ENCODE data around the gene TRA2A. TPM values are rescaled to one million over a fixed set of nuclear protein-coding genes. Genes with fewer than 3 reads are reported as not detected.

The TRA2A gene
- total RNA-seq, 2 donors from 2014 or later = 26.2 to 35.6 TPM

DNA sequence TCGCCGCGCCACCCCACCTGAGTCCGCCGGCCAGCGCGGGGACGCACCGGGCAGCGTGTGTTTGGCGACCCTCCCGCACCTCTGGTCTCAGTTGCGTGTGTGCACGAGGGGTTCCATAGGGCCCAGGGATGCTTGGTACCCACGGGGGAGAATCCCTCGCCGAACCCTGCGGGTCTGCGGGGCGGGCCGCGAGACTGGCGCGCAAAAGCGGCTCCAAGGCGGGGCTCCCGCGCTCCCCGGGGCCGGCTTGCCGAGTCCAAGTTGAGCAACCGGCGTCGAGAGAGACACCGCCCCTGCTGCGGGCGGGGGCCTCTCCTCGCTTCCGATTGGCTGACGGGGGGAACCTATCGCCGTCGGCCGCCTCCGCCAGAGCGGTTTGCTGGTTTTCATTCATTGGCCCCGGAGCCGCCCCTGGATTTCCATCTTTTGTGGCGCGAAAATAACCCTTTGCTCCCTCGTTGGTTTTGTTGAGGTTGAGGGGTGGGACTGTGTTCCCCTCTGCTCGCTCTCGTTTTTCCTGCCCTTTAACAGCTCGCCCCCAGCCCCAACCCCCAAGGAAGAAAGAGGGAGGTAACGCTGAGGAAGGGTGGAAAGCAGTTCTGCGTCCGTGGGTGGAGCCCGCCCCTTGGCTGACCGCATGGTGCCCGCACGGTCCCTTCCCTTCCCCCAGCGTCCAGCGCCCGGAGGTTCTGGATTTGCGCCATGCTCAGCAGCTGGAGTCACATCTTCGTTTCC is 57.5 kb downstream of the TRA2A start:
- Histone ChIP-seq H3K27ac (no peak overlapping the region), H3K36me3 (replicated peaks in 1 of 2; ENCODE audit: insufficient read depth in 1 of 2, low read depth in 2 of 2) (no peaks in the 10 kb centered on the region), H3K4me3 (no peak overlapping the region), H3K4me1 (peaks cover 31% of the 10 kb centered on the region), H3K9me3 (peaks cover 0 to 4% (median 0%) of the 10 kb centered on the region in 3 donors), H3K27me3 (peaks cover 9 to 75% of the 10 kb centered on the region in 2 donors)
- intact Hi-C loops (cut with DNase I) = no loop called here
- TF ChIP-seq, protein P1, sequence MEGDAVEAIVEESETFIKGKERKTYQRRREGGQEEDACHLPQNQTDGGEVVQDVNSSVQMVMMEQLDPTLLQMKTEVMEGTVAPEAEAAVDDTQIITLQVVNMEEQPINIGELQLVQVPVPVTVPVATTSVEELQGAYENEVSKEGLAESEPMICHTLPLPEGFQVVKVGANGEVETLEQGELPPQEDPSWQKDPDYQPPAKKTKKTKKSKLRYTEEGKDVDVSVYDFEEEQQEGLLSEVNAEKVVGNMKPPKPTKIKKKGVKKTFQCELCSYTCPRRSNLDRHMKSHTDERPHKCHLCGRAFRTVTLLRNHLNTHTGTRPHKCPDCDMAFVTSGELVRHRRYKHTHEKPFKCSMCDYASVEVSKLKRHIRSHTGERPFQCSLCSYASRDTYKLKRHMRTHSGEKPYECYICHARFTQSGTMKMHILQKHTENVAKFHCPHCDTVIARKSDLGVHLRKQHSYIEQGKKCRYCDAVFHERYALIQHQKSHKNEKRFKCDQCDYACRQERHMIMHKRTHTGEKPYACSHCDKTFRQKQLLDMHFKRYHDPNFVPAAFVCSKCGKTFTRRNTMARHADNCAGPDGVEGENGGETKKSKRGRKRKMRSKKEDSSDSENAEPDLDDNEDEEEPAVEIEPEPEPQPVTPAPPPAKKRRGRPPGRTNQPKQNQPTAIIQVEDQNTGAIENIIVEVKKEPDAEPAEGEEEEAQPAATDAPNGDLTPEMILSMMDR (IDR thresholded peaks at IDR 0.05) = no peak
- no peak for TF ChIP-seq POLR2A (IDR thresholded peaks at IDR 0.05)
- peak; percentile 21 to 54 (median 32) for DNase-seq
- 3 to 6% methylated on average over 15 to 66 of the region's 66 CpGs for WGBS, 2 donors
- ATAC-seq = peak; percentile 33

DNA sequence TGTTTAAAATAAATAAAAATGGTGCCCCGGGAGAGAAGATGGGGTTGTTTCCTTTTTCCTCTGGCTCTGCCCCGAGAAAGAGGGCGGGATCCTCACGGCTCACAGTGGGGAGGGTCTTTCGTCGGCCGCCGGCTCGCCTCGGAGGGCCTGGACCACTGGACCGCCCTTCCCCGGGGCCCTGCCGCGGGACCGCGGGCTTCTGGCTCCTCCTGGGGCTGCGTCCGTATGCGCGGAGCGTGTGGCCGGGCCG is 58.0 kb downstream of the TRA2A start:
- H3K4me1 ChIP-seq = peaks cover 36% of the 10 kb centered on the region
- ATAC-seq = no peak
- H3K4me3 ChIP-seq = no peak overlapping the region
- TF ChIP-seq, protein P1 (IDR thresholded peaks at IDR 0.05) = no peak
- no peak for TF ChIP-seq POLR2A (IDR thresholded peaks at IDR 0.05)
- DNase-seq = no peak
- H3K9me3 ChIP-seq = peaks cover 0 to 4% (median 0%) of the 10 kb centered on the region in 3 donors
- H3K36me3 ChIP-seq (replicated peaks in 1 of 2; ENCODE audit: insufficient read depth in 1 of 2, low read depth in 2 of 2) = no peaks in the 10 kb centered on the region
- WGBS, 2 donors = 2 to 7% methylated on average over 4 to 23 of the region's 23 CpGs
- intact Hi-C loops (cut with DNase I) = no loop called here
- H3K27me3 ChIP-seq = peaks cover 9 to 80% of the 10 kb centered on the region in 2 donors
- no peak overlapping the region for H3K27ac ChIP-seq

DNA sequence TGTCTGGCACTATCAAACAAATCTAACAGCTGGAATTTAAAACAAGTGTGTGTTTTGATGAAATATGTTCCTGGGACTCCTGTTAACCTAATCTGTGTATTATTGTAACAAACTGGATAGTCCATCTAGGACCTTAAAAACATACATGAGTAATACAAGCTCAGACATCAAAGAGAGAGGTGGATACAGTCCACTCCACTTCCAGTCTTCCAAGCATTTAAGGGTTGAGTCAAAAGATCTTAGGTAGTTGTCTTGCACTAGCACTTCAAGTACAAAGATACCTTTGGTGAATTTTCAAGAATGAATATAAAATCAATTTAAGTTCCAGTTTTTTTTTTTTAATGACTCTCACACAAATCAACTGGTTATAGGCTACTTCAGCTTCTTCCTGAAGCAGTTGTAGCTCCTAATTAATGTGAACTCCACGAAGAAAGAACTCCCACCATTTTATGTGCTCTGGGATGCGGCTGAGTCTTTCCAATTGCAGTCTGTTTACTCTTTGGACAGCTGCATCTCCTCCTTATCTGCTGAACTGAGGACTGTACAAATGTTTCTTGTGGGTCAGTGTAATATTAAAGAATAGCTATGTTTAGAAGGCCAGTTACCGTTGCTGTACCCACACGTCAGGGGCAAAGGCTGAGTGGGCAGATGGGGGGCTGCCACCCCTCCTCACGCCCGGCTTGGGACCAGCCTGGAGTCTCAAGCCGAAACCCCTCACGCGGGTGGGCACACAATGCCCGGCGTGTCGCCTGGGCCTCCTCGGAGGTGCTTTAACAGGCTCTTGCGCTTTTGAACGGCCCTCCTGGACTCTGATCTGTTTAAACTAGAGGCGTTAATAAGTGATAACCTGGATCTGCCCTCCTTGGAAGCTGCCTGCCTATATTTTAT is 58.6 kb downstream of the TRA2A start:
- Histone ChIP-seq H3K36me3 (replicated peaks in 1 of 2; ENCODE audit: insufficient read depth in 1 of 2, low read depth in 2 of 2) (no peaks in the 10 kb centered on the region), H3K9me3 (peaks cover 0 to 4% (median 0%) of the 10 kb centered on the region in 3 donors), H3K4me3 (no peak overlapping the region), H3K27ac (no peak overlapping the region), H3K4me1 (peaks cover 41% of the 10 kb centered on the region), H3K27me3 (peaks cover 8 to 86% of the 10 kb centered on the region in 2 donors)
- 10 to 19% methylated on average over 11 to 12 of the region's 16 CpGs for WGBS, 2 donors
- intact Hi-C loops (cut with DNase I) = no loop called here
- no peak for ATAC-seq
- TF ChIP-seq, protein P1 (IDR thresholded peaks at IDR 0.05) = no peak
- TF ChIP-seq POLR2A (IDR thresholded peaks at IDR 0.05) = no peak
- no peak for DNase-seq

DNA sequence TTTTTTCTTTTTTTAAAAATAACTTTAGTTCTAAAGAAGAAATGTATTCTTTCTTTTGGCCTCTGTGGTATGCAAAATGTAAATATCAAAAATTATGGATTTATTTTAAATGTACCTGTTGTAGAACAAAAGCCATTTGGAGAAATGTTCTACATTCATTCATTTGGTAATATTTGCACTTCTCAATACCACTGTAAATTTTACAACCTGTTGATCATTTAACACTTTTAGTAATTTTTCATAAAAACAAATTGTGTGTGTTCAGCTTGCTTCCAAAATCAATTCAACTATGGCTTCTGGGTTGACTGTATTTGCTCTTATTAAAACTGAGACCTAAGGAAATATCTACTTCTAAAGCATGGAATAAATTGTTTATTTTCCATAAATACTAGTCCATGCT is 59.2 kb downstream of the TRA2A start:
- ATAC-seq = no peak
- intact Hi-C loops (cut with DNase I) = no loop called here

More for the DNA sequence above, 59.2 kb downstream of the TRA2A start:
- no peak overlapping the region for H3K27ac ChIP-seq
- peaks cover 6 to 93% of the 10 kb centered on the region in 2 donors for H3K27me3 ChIP-seq
- peaks cover 44% of the 10 kb centered on the region for H3K4me1 ChIP-seq
- no peak overlapping the region for H3K4me3 ChIP-seq
- no peaks in the 10 kb centered on the region for H3K36me3 ChIP-seq (replicated peaks in 1 of 2; ENCODE audit: insufficient read depth in 1 of 2, low read depth in 2 of 2)
- peaks cover 0 to 4% (median 0%) of the 10 kb centered on the region in 3 donors for H3K9me3 ChIP-seq
- TF ChIP-seq, protein P1 (IDR thresholded peaks at IDR 0.05) = no peak
- no peak for TF ChIP-seq POLR2A (IDR thresholded peaks at IDR 0.05)
- no peak for DNase-seq
